HG03175 (cell line): ENCODE data around the gene SH2B2.
A peak's percentile ranks its signal among the peaks of the same experiment; 100 is the strongest.
"Not testable (repeated sequence)": the region's sequence is repeated elsewhere in the genome, so short reads cannot be mapped to it uniquely, and the experiment has no call there.

Experiments
- ATAC-seq: cut with Tn5 transposase; IDR thresholded peaks from one replicate; pipeline ENCODE4 v1.9.1; 2021; ENCODE audit warnings: mild to moderate bottlenecking, moderate library complexity; ENCODE audit not compliant: unreplicated experiment

The SH2B2 gene

GRCh38 chr7:102303669-102304422, 17.2 kb downstream of the SH2B2 start:
- ATAC-seq, result no peak

- no peak for ATAC-seq
Observed at GRCh38 chr7:102304668-102305067, 18.0 kb downstream of the SH2B2 start.

- peak; percentile 55 for ATAC-seq
Observed at GRCh38 chr7:102305414-102306268, 19.0 kb downstream of the SH2B2 start.

- peak; percentile 70 for ATAC-seq
Observed at GRCh38 chr7:102306916-102307677, 20.4 kb downstream of the SH2B2 start.

GRCh38 chr7:102310414-102310815, 23.7 kb downstream of the SH2B2 start:
- ATAC-seq, result no peak

- no peak for ATAC-seq
Observed at GRCh38 chr7:102312317-102312716, 25.6 kb downstream of the SH2B2 start.

- no peak for ATAC-seq
Observed at GRCh38 chr7:102313997-102314780, 27.5 kb downstream of the SH2B2 start.

GRCh38 chr7:102317231-102318059, 30.8 kb downstream of the SH2B2 start:
- ATAC-seq, result no peak

- no peak for ATAC-seq
Observed at GRCh38 chr7:102318482-102318971, 31.9 kb downstream of the SH2B2 start.

GRCh38 chr7:102319671-102320070, 33.0 kb downstream of the SH2B2 start:
- no peak for ATAC-seq

- no peak for ATAC-seq
Observed at GRCh38 chr7:102320181-102320580, 33.5 kb downstream of the SH2B2 start.

GRCh38 chr7:102320601-102321350, 34.1 kb downstream of the SH2B2 start:
- ATAC-seq, result no peak

GRCh38 chr7:102321351-102322201, 34.9 kb downstream of the SH2B2 start:
- ATAC-seq, result no peak

GRCh38 chr7:102322202-102322715, 35.6 kb downstream of the SH2B2 start:
- ATAC-seq, result no peak

- no peak for ATAC-seq
Observed at GRCh38 chr7:102323914-102324195, 37.2 kb downstream of the SH2B2 start.

- not testable (repeated sequence) for ATAC-seq
Observed at GRCh38 chr7:102325106-102325505, 38.4 kb downstream of the SH2B2 start.

GRCh38 chr7:102326157-102326889, 39.7 kb downstream of the SH2B2 start:
- no peak for ATAC-seq
